Neural progenitor cell (in vitro differentiated cells): ENCODE data around the gene MT2A. TPM values are rescaled to one million over a fixed set of nuclear protein-coding genes. Genes with fewer than 3 reads are reported as not detected.

Source experiments
- DNase-seq: peaks from one replicate; pipeline ENCODE4 v3.0.0-alpha.2; 2016; ENCODE audit warnings: low spot score
- H2AFZ ChIP-seq: fragments of 200-600 bp; sonication (generic); replicated peaks from 2 replicates; pipeline ENCODE4 v1.6.1; 2016; ENCODE audit warnings: antibody characterized with exemption
- H3F3A ChIP-seq: fragments of 200-600 bp; sonication (generic); 2 replicates; pipeline ENCODE4 v1.6.1; 2016; ENCODE audit warnings: antibody characterized with exemption, low read depth
- H3K27ac ChIP-seq: fragments of 200-600 bp; sonication (generic); 2 replicates; pipeline ENCODE4 v1.5.1; 2016; ENCODE audit warnings: mild to moderate bottlenecking
- H3K27me3 ChIP-seq: fragments of 200-600 bp; sonication (generic); 2 replicates; pipeline ENCODE4 v1.6.1; 2016; ENCODE audit warnings: mild to moderate bottlenecking, moderate library complexity
- H3K36me3 ChIP-seq: fragments of 200-600 bp; sonication (generic); 2 replicates; pipeline ENCODE4 v1.5.1; 2016
- H3K4me1 ChIP-seq: fragments of 200-600 bp; sonication (generic); 2 replicates; pipeline ENCODE4 v1.6.1; 2016; ENCODE audit warnings: mixed run types
- H3K4me2 ChIP-seq: fragments of 200-600 bp; sonication (generic); 2 replicates; pipeline ENCODE4 v1.6.1; 2016
- H3K4me3 ChIP-seq: fragments of 200-600 bp; sonication (generic); 2 replicates; pipeline ENCODE4 v1.5.1; 2016
- H3K79me2 ChIP-seq: fragments of 200-600 bp; sonication (generic); 2 replicates; pipeline ENCODE4 v1.6.1; 2016; ENCODE audit warnings: low read depth
- H3K9ac ChIP-seq: fragments of 200-600 bp; sonication (generic); 2 replicates; pipeline ENCODE4 v1.6.1; 2016
- H3K9me3 ChIP-seq: fragments of 200-600 bp; sonication (generic); 2 replicates; pipeline ENCODE4 v1.5.1; 2016; ENCODE audit warnings: low read depth
- H4K20me1 ChIP-seq: fragments of 200-600 bp; sonication (generic); 2 replicates; pipeline ENCODE4 v1.6.1; 2016; ENCODE audit warnings: low read depth
- H3K27ac Mint-ChIP-seq: 3 replicates; pipeline ENCODE4 v1.8.0; 2021; ENCODE audit warnings: mixed read lengths
- H3K27me3 Mint-ChIP-seq: 2 replicates; pipeline ENCODE4 v1.8.0; 2022; ENCODE audit warnings: low read depth, mild to moderate bottlenecking, inconsistent platforms, moderate library complexity, mixed read lengths; ENCODE audit not compliant: insufficient read depth
- H3K36me3 Mint-ChIP-seq: 3 replicates; pipeline ENCODE4 v1.8.0; 2021; ENCODE audit warnings: mixed read lengths
- H3K4me1 Mint-ChIP-seq: 3 replicates; pipeline ENCODE4 v1.8.0; 2021; ENCODE audit warnings: mixed read lengths
- H3K4me3 Mint-ChIP-seq: 3 replicates; pipeline ENCODE4 v1.8.0; 2021; ENCODE audit warnings: mild to moderate bottlenecking, moderate library complexity, mixed read lengths
- H3K9me3 Mint-ChIP-seq: 3 replicates; pipeline ENCODE4 v1.8.0; 2020; ENCODE audit warnings: mixed read lengths
- CTCF ChIP-seq: fragments of 200-600 bp; sonication (generic); IDR thresholded peaks from 2 replicates; pipeline ENCODE4 v1.5.1; 2017; ENCODE audit warnings: antibody characterized with exemption, mild to moderate bottlenecking
- EZH2 ChIP-seq: fragments of 200-600 bp; sonication (generic); IDR thresholded peaks from 2 replicates; pipeline ENCODE4 v1.6.1; 2017; ENCODE audit warnings: antibody characterized with exemption, mild to moderate bottlenecking, moderate library complexity
- EZH2phosphoT487 ChIP-seq: fragments of 200-600 bp; sonication (generic); IDR thresholded peaks from 2 replicates; pipeline ENCODE4 v1.6.1; 2017; ENCODE audit warnings: antibody characterized with exemption
- total RNA-seq: library from RNA; depleted of rRNA; stranded (reverse); fragments of >200 nt; gene quantifications from 2 replicates; pipeline ENCODE4 v1.2.3, GENCODE V29; 2015; ENCODE audit warnings: low replicate concordance

Gene MT2A
- total RNA-seq, 1 donor from 2014 or later: not detected

GRCh38 chr16:56645838-56646237 is 37.5 kb downstream of the MT2A start:
- TF ChIP-seq CTCF: no peak
- no peak for TF ChIP-seq EZH2
- no peak for TF ChIP-seq EZH2phosphoT487
- Histone ChIP-seq H3K27me3 (peaks cover 100% of the 10 kb centered on the region), H3K4me1 (no peaks in the 10 kb centered on the region), H3K9ac (no peak overlapping the region), H3K79me2 (no peaks in the 10 kb centered on the region), H2AFZ (no peak overlapping the region), H3K4me3 (no peak overlapping the region), H3K9me3 (no peaks in the 10 kb centered on the region), H3F3A (no peaks in the 10 kb centered on the region), H3K4me2 (no peak overlapping the region), H3K36me3 (no peaks in the 10 kb centered on the region), H3K27ac (no peak overlapping the region), H4K20me1 (peaks cover 35% of the 10 kb centered on the region)
- peaks cover 81% of the 10 kb centered on the region for H3K27me3 Mint-ChIP-seq
- H3K27ac Mint-ChIP-seq: no peak overlapping the region
- H3K4me1 Mint-ChIP-seq: peaks cover 3% of the 10 kb centered on the region
- no peaks in the 10 kb centered on the region for H3K9me3 Mint-ChIP-seq
- DNase-seq: no peak
- no peak overlapping the region for H3K4me3 Mint-ChIP-seq
- no peaks in the 10 kb centered on the region for H3K36me3 Mint-ChIP-seq

GRCh38 chr16:56647641-56648431 is 39.5 kb downstream of the MT2A start:
- Histone ChIP-seq H2AFZ (no peak overlapping the region), H3K27ac (no peak overlapping the region), H3K79me2 (no peaks in the 10 kb centered on the region), H3K4me3 (no peak overlapping the region), H3F3A (no peaks in the 10 kb centered on the region), H3K27me3 (peaks cover 100% of the 10 kb centered on the region), H3K9me3 (no peaks in the 10 kb centered on the region), H3K36me3 (no peaks in the 10 kb centered on the region), H3K9ac (no peak overlapping the region), H3K4me1 (no peaks in the 10 kb centered on the region), H3K4me2 (no peak overlapping the region), H4K20me1 (peaks cover 32% of the 10 kb centered on the region)
- Mint-ChIP-seq H3K4me1 (peaks cover 3% of the 10 kb centered on the region), H3K27ac (no peak overlapping the region), H3K4me3 (no peak overlapping the region), H3K27me3 (peaks cover 71% of the 10 kb centered on the region), H3K9me3 (no peaks in the 10 kb centered on the region), H3K36me3 (no peaks in the 10 kb centered on the region)
- peak; percentile 36 for TF ChIP-seq EZH2phosphoT487
- no peak for TF ChIP-seq CTCF
- TF ChIP-seq EZH2: peak; percentile 87
- DNase-seq: peak; percentile 47

GRCh38 chr16:56649271-56649670 is 40.9 kb downstream of the MT2A start:
- H3K36me3 ChIP-seq: no peaks in the 10 kb centered on the region
- no peak overlapping the region for H3K27ac ChIP-seq
- H3K9me3 Mint-ChIP-seq: no peaks in the 10 kb centered on the region
- no peak overlapping the region for H3K4me3 ChIP-seq
- peaks cover 98% of the 10 kb centered on the region for H3K27me3 ChIP-seq
- H3K79me2 ChIP-seq: no peaks in the 10 kb centered on the region
- no peaks in the 10 kb centered on the region for H3K36me3 Mint-ChIP-seq
- peaks cover 18% of the 10 kb centered on the region for H4K20me1 ChIP-seq
- no peak overlapping the region for H3K4me2 ChIP-seq
- H3K4me3 Mint-ChIP-seq: no peak overlapping the region
- no peak overlapping the region for H3K27ac Mint-ChIP-seq
- no peaks in the 10 kb centered on the region for H3K9me3 ChIP-seq
- H3K27me3 Mint-ChIP-seq: peaks cover 59% of the 10 kb centered on the region
- no peaks in the 10 kb centered on the region for H3K4me1 ChIP-seq
- no peak overlapping the region for H2AFZ ChIP-seq
- H3K4me1 Mint-ChIP-seq: no peaks in the 10 kb centered on the region
- DNase-seq: no peak
- H3K9ac ChIP-seq: no peak overlapping the region
- H3F3A ChIP-seq: no peaks in the 10 kb centered on the region
- TF ChIP-seq EZH2: no peak
- TF ChIP-seq CTCF: no peak
- no peak for TF ChIP-seq EZH2phosphoT487
